Upper lobe of left lung (tissue), 6 donors: Measurements from ENCODE around the gene TCTN3. TPM values are rescaled to one million over a fixed set of nuclear protein-coding genes. Genes with fewer than 3 reads are reported as not detected.
A peak's percentile ranks its signal among the peaks of the same experiment; 100 is the strongest.
"Not testable (repeated sequence)": the region's sequence is repeated elsewhere in the genome, so short reads cannot be mapped to it uniquely, and the experiment has no call there.

Experiments
- ATAC-seq, 2 donors: fragments of 200-7000 bp; cut with Tn5 transposase; one replicate each; pipeline ENCODE4 v1.9.1; 2022; ENCODE audit warnings: mild to moderate bottlenecking in 2 of 2, moderate library complexity in 2 of 2; ENCODE audit not compliant: low FRiP score in 2 of 2
- DNase-seq, 2 donors: peaks; one replicate each; pipeline ENCODE4 v3.0.0-alpha.2; 2019 to 2020
- H3K27ac ChIP-seq, 4 donors: fragments of 200-600 bp; sonication (generic); one replicate each; pipeline ENCODE4 v1.5.1; 2016 to 2019
- H3K27me3 ChIP-seq, 4 donors: fragments of 200-600 bp; sonication (generic); one replicate each; pipeline ENCODE4 v1.5.1; 2017 to 2019
- H3K36me3 ChIP-seq, 4 donors: fragments of 200-600 bp; sonication (generic); one replicate each; pipeline ENCODE4 v1.5.1; 2016 to 2019
- H3K4me1 ChIP-seq, 4 donors: fragments of 200-600 bp; sonication (generic); one replicate each; pipeline ENCODE4 v1.5.1; 2018 to 2019
- H3K4me3 ChIP-seq, 4 donors: fragments of 200-600 bp; sonication (generic); one replicate each; pipeline ENCODE4 v1.5.1; 2017 to 2019; ENCODE audit warnings: mild to moderate bottlenecking in 2 of 4, moderate library complexity in 1 of 4
- H3K9me3 ChIP-seq, 4 donors: fragments of 200-600 bp; sonication (generic); one replicate each; pipeline ENCODE4 v1.5.1; 2018 to 2019
- CTCF ChIP-seq, 6 experiments: fragments of 450-650 bp in 4 of 6; fragments of 200-600 bp in 2 of 6; sonication (generic) in 2 of 6; IDR thresholded peaks; one replicate each; pipeline ENCODE4 v1.5.1; 2016 to 2019; ENCODE audit warnings: antibody characterized with exemption in 6 of 6
- EP300 ChIP-seq, 4 donors: sonication (generic); formaldehyde crosslinking; IDR thresholded peaks; one replicate each; pipeline ENCODE4 v1.5.1; 2017; ENCODE audit warnings: antibody characterized with exemption in 4 of 4, control low read depth in 2 of 4
- POLR2A ChIP-seq, 4 donors: fragments of 450-650 bp; IDR thresholded peaks; one replicate each; pipeline ENCODE4 v1.5.1; 2016 to 2017; ENCODE audit warnings: antibody characterized with exemption in 4 of 4, mild to moderate bottlenecking in 2 of 4
- POLR2AphosphoS5 ChIP-seq, 2 donors: sonication (generic); formaldehyde crosslinking; IDR thresholded peaks; one replicate each; pipeline ENCODE4 v1.5.1; 2017; ENCODE audit warnings: antibody characterized with exemption in 2 of 2
- WGBS, 2 donors: methylation state at CpG; one replicate each; pipeline ENCODE4 v1.1.5; 2017 to 2018; 5-methylcytosine and 5-hydroxymethylcytosine counted together
- total RNA-seq, 6 donors: library from RNA; depleted of rRNA in 4 of 6; stranded (reverse); fragments of >200 nt in 4 of 6; gene quantifications; one replicate each; pipeline versions ENCODE4 v1.1.0 to v1.2.1, GENCODE V29; 2016 to 2021
- donor health status: DM: no; HTN: no; CAD: no; lungs with moderate emphysema.
- donor health status: DM: no; HTN: yes; CAD: no; lungs with severe emphysema.

Gene TCTN3
- total RNA-seq, 6 donors from 2014 or later: 12.6 to 27.6 (median 25.5) TPM

DNA sequence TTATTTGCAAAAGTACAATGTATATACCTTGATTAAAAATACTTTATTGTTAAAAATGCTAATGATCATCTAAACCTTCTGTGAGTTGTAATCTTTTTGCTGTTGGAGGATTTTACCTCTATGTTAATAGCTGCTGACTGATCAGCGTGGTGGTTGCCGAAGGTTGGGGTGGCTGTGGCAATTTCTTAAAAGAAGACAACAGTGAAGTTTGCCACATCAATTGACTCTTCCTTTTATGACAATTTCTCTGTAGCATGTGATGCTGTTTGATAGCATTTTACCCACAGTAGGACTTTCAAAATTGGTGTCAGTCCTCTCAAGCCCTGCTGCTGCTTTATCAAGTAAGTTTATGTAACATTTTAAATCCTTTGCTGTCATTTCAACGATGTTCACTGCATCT lies 45.3 kb upstream of the TCTN3 start:
- no peak for TF ChIP-seq EP300 (IDR thresholded peaks at IDR 0.05)
- TF ChIP-seq POLR2A (IDR thresholded peaks at IDR 0.05): no peak
- TF ChIP-seq CTCF (IDR thresholded peaks at IDR 0.05): no peak
- TF ChIP-seq POLR2AphosphoS5 (IDR thresholded peaks at IDR 0.05): no peak
- DNase-seq (no peak), ATAC-seq (no peak)
- Histone ChIP-seq H3K27me3 (no peaks in the 10 kb centered on the region), H3K4me1 (peaks cover 14 to 27% (median 19%) of the 10 kb centered on the region in 4 donors), H3K4me3 (no peak overlapping the region), H3K36me3 (no peaks in the 10 kb centered on the region), H3K27ac (no peak overlapping the region), H3K9me3 (no peaks in the 10 kb centered on the region)
- WGBS, 2 donors: 78 to 88% methylated on average over 3 of the region's 3 CpGs

DNA sequence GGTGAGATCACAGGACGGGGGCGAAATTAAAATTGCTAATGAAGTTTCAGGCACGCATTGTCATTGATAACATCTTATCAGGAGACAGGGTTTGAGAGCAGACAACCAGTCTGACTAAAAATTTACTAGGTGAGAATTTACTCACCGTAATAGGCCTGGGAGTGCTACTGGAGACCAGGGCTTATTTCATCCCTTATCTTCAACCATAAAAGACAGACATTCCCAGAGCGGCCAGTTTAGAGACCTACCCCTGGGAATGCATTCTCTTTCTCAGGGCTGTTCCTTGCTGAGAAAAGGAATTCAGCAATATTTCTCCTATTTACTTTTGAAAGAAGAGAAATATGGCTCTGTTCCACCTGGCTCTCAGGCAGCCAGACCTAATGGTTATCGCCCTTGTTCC lies 39.2 kb upstream of the TCTN3 start:
- not testable (repeated sequence) for H3K4me3 ChIP-seq, H3K27me3 ChIP-seq, ATAC-seq, DNase-seq, H3K4me1 ChIP-seq, H3K36me3 ChIP-seq, H3K27ac ChIP-seq
- WGBS, 2 donors: 82 to 93% methylated on average over 6 of the region's 6 CpGs
- H3K9me3 ChIP-seq: peaks cover 3 to 11% (median 6%) of the 10 kb centered on the region in 4 donors

DNA sequence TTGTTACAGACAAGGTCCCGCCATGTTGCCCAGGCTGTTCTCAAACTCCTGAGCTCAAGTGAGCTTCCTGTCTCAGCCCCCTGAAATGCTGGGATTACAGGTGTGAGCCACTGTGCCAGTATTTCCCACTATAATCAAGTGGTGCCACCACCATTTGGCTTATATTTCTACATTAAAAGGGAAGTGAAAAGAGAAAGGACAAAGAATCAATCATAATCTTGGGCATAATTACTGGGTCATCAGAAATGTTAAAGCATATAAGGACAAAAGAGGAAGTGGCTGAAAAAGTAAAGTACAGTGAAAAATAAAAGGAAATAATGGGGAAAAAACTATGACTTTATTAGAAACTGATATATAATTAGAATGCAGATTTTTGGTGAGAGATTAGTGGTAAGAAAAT lies 36.5 kb upstream of the TCTN3 start:
- DNase-seq (no peak), ATAC-seq (peak in 1 of 2 donors; percentile 45)
- Histone ChIP-seq H3K36me3 (no peaks in the 10 kb centered on the region), H3K4me1 (peaks cover 0 to 10% (median 3%) of the 10 kb centered on the region in 4 donors), H3K27me3 (no peaks in the 10 kb centered on the region), H3K4me3 (no peak overlapping the region), H3K27ac (peak overlapping the region; percentile 8 to 46 (median 25)), H3K9me3 (peaks cover 3 to 11% (median 6%) of the 10 kb centered on the region in 4 donors)
- no peak for TF ChIP-seq EP300 (IDR thresholded peaks at IDR 0.05)
- TF ChIP-seq POLR2AphosphoS5 (IDR thresholded peaks at IDR 0.05): no peak
- no peak for TF ChIP-seq POLR2A (IDR thresholded peaks at IDR 0.05)
- no peak for TF ChIP-seq CTCF (IDR thresholded peaks at IDR 0.05)
- 80 to 95% methylated on average over 1 of the region's 1 CpG for WGBS, 2 donors

DNA sequence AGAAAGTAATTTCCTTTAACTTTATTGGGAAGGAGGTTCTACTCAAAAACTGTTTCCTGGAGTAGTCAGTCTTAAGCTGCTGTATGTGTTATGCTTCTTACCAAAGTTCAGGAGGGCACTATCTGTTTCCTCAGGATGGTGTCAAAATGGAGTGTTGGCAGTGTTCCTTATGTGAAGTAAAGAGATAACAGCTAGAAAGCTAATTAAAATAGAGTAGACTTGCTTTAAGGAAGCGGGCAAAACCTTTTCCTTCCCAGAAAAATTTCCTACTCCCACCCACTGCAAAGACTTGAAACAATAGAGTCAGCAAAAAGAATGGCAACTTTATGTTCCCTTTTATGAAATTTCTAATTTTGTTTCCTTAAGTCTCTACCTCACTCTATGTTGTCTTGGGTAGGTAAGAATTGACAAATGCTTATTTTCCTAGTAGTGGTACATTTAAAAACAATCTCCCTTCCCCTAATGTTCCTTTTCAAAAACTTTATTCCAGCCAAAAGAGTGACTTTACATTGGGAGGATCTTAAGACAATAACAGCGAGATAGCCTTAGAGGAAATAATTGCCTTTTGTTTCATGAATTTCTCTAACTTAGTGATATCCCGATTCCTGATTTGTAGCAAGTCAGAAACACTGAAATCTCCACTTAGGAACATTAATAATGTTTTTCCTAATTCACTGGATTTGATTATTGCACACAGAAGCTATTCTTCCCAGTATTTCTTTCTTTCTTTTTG lies 35.8 kb upstream of the TCTN3 start:
- 53 to 59% methylated on average over 3 of the region's 3 CpGs for WGBS, 2 donors
- peaks cover 0 to 10% (median 3%) of the 10 kb centered on the region in 4 donors for H3K4me1 ChIP-seq
- peak overlapping the region; percentile 8 to 46 (median 25) for H3K27ac ChIP-seq
- no peaks in the 10 kb centered on the region for H3K27me3 ChIP-seq
- H3K4me3 ChIP-seq: no peak overlapping the region
- peaks cover 3 to 11% (median 6%) of the 10 kb centered on the region in 4 donors for H3K9me3 ChIP-seq
- ATAC-seq: peak in 1 of 2 donors; percentile 40
- no peaks in the 10 kb centered on the region for H3K36me3 ChIP-seq
- TF ChIP-seq EP300 (IDR thresholded peaks at IDR 0.05): no peak
- no peak for DNase-seq

DNA sequence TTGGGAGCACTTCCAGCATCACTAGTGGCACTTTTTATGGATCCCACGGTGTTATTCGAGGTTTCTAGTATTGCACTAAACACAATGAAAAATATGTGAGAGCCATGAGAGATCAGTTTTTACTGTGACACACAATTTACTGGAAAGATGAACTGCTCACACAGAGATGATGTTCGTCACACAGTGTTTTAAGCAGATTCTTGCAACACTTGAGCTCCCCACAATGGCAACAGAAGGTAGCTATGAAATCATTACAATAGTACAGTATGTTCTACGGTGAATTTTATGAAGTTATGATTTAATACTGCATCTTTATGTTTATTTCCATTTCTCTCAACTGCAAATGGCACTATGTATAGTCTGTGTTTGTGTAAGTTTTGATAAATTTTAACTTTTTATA lies 34.8 kb upstream of the TCTN3 start:
- Histone ChIP-seq H3K4me1 (peaks cover 0 to 10% (median 3%) of the 10 kb centered on the region in 4 donors), H3K27ac (peak overlapping the region in 1 of 4 donors; percentile 46), H3K9me3 (peaks cover 3 to 11% (median 6%) of the 10 kb centered on the region in 4 donors), H3K36me3 (no peaks in the 10 kb centered on the region), H3K27me3 (no peaks in the 10 kb centered on the region), H3K4me3 (no peak overlapping the region)
- DNase-seq (no peak), ATAC-seq (peak in 1 of 2 donors; percentile 73)
- WGBS, 2 donors: 68 to 70% methylated on average over 4 of the region's 4 CpGs
- TF ChIP-seq POLR2AphosphoS5 (IDR thresholded peaks at IDR 0.05) (peak in 1 of 2 donors; percentile 22), POLR2A (IDR thresholded peaks at IDR 0.05) (no peak), CTCF (IDR thresholded peaks at IDR 0.05) (no peak), EP300 (IDR thresholded peaks at IDR 0.05) (peak in 3 of 4 donors; percentile 12 to 51 (median 13))

- ATAC-seq, DNase-seq, H3K4me1 ChIP-seq, H3K27ac ChIP-seq, H3K36me3 ChIP-seq, H3K27me3 ChIP-seq, H3K4me3 ChIP-seq, H3K9me3 ChIP-seq: not testable (repeated sequence)
- WGBS, 2 donors: 80 to 83% methylated on average over 4 of the region's 4 CpGs
These were observed 28.8 kb upstream of the TCTN3 start for GRCh38 chr10:95722496-95722895.

- H3K36me3 ChIP-seq, ATAC-seq: not testable (repeated sequence)
- WGBS, 2 donors: 78 to 83% methylated on average over 7 of the region's 7 CpGs
These were observed 27.0 kb upstream of the TCTN3 start for GRCh38 chr10:95720745-95721144.

More at GRCh38 chr10:95720745-95721144, 27.0 kb upstream of the TCTN3 start:
- H3K4me3 ChIP-seq, H3K27ac ChIP-seq, H3K27me3 ChIP-seq, DNase-seq, H3K4me1 ChIP-seq, H3K9me3 ChIP-seq: not testable (repeated sequence)
